ENCODE measurements around the gene EPAS1. TPM values are rescaled to one million over a fixed set of nuclear protein-coding genes. Genes with fewer than 3 reads are reported as not detected.

Gene EPAS1
- total RNA-seq, 1 donor from 2014 or later, result 205 TPM

DNA sequence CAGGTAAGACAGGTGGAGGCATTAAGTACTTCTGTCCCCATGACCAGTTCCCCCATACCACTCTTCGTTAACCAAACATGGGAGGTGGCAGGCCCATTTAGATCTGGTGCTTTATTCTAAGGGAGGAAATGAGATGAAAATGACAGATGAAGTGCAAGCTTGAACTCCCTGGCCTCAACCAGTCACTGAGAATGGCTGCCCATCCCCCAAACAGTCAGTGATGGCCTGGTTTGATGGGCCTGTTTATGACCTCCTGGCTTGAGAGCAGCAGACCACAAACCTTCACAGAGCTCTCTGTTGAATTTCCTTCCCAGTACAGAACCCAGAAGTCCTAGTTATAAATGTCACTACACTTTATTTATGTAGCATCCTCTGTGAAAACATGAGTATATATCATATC is 31.1 kb downstream of the EPAS1 start:
- H3K27ac ChIP-seq (replicated peaks), result peak overlapping the region; percentile 87
- no peak overlapping the region for H3K4me3 ChIP-seq
- no peaks in the 10 kb centered on the region for H3K9me3 ChIP-seq (replicated peaks)
- H3K4me1 ChIP-seq, result peaks cover 100% of the 10 kb centered on the region
- no peak for DNase-seq
- no peaks in the 10 kb centered on the region for H3K27me3 ChIP-seq (ENCODE audit: low read depth)
- intact Hi-C loops (cut with micrococcal nuclease), result no loop called here
- TF ChIP-seq, protein P1, sequence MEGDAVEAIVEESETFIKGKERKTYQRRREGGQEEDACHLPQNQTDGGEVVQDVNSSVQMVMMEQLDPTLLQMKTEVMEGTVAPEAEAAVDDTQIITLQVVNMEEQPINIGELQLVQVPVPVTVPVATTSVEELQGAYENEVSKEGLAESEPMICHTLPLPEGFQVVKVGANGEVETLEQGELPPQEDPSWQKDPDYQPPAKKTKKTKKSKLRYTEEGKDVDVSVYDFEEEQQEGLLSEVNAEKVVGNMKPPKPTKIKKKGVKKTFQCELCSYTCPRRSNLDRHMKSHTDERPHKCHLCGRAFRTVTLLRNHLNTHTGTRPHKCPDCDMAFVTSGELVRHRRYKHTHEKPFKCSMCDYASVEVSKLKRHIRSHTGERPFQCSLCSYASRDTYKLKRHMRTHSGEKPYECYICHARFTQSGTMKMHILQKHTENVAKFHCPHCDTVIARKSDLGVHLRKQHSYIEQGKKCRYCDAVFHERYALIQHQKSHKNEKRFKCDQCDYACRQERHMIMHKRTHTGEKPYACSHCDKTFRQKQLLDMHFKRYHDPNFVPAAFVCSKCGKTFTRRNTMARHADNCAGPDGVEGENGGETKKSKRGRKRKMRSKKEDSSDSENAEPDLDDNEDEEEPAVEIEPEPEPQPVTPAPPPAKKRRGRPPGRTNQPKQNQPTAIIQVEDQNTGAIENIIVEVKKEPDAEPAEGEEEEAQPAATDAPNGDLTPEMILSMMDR (IDR thresholded peaks at IDR 0.05; ENCODE audit: borderline replicate concordance), result no peak
- H3K36me3 ChIP-seq, result no peaks in the 10 kb centered on the region

DNA sequence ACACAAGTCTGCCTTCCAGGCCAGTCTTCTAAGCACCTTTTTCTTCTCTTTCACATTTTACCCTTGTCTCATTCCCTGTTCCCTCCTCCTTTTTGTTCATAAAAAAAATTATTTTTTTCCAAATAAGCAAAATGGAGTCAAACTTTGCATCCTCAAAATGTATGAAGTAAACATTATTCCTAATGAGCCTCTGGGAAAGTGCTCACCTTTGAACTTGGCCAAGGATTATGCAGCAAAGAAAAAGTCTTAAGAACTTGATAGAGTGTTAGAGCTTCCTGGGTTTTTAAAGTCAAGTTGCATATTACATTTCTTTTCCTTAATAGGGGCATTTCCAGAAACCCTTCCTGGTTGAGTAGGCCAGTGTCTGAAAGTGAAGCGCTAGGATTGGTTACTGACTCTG is 31.6 kb downstream of the EPAS1 start:
- DNase-seq, result no peak
- no peak overlapping the region for H3K4me3 ChIP-seq
- TF ChIP-seq, protein P1 (IDR thresholded peaks at IDR 0.05; ENCODE audit: borderline replicate concordance), result no peak
- H3K36me3 ChIP-seq, result no peaks in the 10 kb centered on the region
- no peaks in the 10 kb centered on the region for H3K27me3 ChIP-seq (ENCODE audit: low read depth)
- intact Hi-C loops (cut with micrococcal nuclease), result no loop called here
- H3K27ac ChIP-seq (replicated peaks), result peak overlapping the region; percentile 87
- H3K4me1 ChIP-seq, result peaks cover 100% of the 10 kb centered on the region
- no peaks in the 10 kb centered on the region for H3K9me3 ChIP-seq (replicated peaks)

DNA sequence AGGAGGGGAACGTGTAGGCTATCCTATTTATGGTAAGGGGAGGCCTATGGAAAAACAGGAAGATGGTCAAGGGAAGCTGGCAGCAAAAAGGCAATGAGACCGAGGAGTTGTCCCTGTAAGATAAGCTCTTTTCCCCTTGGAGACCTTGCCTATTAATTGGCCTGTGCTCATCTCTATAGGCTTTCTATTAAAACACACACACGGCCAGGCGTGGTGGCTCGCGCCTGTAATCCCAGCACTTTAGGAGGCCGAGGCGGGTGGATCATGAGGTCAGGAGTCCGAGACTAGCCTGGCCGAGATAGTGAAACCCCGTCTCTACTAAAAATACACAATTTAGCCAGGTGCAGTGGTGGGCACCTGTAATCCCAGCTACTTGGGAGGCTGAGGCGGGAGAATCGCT is 32.1 kb downstream of the EPAS1 start:
- H3K36me3 ChIP-seq, result no peaks in the 10 kb centered on the region
- H3K27ac ChIP-seq (replicated peaks), result peak overlapping the region; percentile 87
- no peaks in the 10 kb centered on the region for H3K27me3 ChIP-seq (ENCODE audit: low read depth)
- H3K9me3 ChIP-seq (replicated peaks), result no peaks in the 10 kb centered on the region
- intact Hi-C loops (cut with micrococcal nuclease), result no loop called here
- TF ChIP-seq, protein P1 (IDR thresholded peaks at IDR 0.05; ENCODE audit: borderline replicate concordance), result no peak
- H3K4me3 ChIP-seq, result no peak overlapping the region
- no peak for DNase-seq
- peaks cover 100% of the 10 kb centered on the region for H3K4me1 ChIP-seq

DNA sequence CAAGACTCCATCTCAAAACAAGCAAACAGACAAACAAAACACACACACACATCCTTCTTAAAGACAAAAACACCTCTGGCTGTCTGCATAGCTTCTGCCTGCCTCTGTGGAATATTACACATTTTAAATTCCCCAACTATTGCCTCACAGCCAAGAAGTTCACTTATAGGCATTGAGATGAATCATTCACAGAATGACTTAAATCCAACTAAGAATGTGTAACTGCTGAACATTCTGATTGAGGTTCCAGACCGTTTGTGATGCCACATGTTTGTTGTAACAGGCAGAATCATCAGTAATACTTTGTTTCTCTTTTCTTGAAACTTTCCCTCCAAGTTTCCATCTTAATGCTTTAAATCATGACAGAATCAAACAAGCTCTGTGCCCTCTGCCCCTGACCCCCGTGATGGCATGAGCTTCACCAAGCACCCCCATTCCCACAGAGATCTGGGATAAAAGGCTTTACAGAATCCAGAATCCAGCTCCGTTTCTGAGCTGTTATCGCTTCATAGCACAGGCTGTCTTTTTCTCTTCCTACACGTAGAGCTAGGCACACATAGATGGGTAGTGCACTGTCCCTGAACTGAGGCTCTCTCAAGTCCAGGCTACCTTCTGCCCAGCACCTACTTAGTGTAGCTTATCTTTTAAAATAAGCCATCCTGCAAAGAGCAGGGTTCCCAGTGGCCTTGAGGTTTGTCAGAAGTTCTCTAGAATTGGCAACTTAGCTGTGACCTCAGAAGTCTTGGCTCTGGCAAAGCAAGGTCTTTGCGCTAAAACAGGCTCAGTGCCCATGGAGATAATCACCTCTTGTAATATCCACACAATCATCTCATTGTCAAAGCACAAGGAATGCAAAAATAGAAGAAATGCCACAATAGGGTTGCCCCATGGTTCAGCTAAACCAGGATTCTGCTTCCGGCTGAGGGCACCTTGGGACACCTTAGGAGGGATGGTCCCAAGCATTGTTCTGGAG is 32.9 kb downstream of the EPAS1 start:
- Histone ChIP-seq H3K9me3 (replicated peaks) (no peaks in the 10 kb centered on the region), H3K27me3 (ENCODE audit: low read depth) (no peaks in the 10 kb centered on the region), H3K27ac (replicated peaks) (peak overlapping the region; percentile 87), H3K4me3 (peak overlapping the region; percentile 30), H3K4me1 (peaks cover 100% of the 10 kb centered on the region), H3K36me3 (no peaks in the 10 kb centered on the region)
- intact Hi-C loops (cut with micrococcal nuclease), result no loop called here
- no peak for DNase-seq
- TF ChIP-seq, protein P1 (IDR thresholded peaks at IDR 0.05; ENCODE audit: borderline replicate concordance), result no peak

DNA sequence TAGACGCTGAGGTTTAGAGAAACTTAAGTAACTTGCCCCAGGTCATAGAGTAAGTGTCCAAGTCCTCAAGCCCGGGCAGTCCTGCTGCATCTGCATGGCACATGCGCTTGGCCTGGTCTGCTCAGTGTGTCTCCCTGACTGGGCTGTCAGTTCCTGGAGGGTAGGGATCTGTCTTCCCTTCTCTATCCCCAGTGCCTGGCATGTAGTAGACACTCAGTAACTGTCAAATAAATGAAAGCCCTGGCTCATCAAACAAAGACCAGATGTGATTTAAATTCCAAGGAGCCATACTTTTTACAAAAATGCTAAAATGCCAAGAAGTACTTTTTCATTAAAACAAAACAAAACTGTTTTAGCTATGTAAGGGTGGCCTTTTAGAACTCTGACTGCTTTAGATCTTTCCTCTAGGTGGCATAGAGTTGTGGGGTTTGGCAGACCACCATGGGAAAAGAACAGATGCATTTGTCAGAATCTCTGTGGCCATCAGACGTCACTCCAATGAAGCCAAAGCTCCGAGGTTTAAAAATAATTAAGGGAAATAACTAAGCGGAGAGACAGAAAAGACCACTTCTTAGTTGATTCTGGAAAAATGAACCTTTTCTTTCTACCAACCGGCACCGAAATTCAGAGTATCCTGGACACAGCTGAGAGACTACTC is 34.0 kb downstream of the EPAS1 start:
- no peak for DNase-seq
- Histone ChIP-seq H3K27ac (replicated peaks) (peak overlapping the region; percentile 87), H3K9me3 (replicated peaks) (no peaks in the 10 kb centered on the region), H3K4me1 (peaks cover 100% of the 10 kb centered on the region), H3K4me3 (peak overlapping the region; percentile 30), H3K36me3 (no peaks in the 10 kb centered on the region), H3K27me3 (ENCODE audit: low read depth) (no peaks in the 10 kb centered on the region)
- TF ChIP-seq, protein P1 (IDR thresholded peaks at IDR 0.05; ENCODE audit: borderline replicate concordance), result no peak
- intact Hi-C loops (cut with micrococcal nuclease), result no loop called here

Data from left ventricle myocardium inferior (tissue), 1 donor.